PC-9 (cell line): Measurements from ENCODE around the gene HDAC8. TPM values are rescaled to one million over a fixed set of nuclear protein-coding genes. Genes with fewer than 3 reads are reported as not detected.
"Not testable (repeated sequence)": the region's sequence is repeated elsewhere in the genome, so short reads cannot be mapped to it uniquely, and the experiment has no call there.

Experiments used
- BruUV-seq: library from RNA; stranded (reverse); fragments of 400-500 nt; replicated peaks from 2 replicates; lab custom pipeline; 2021; lab: Mats Ljungman, UMichigan
- CTCF ChIA-PET: fragments of 300-600 bp; sonication (Branson Sonifier 250); formaldehyde crosslinking; loops from one replicate; lab custom pipeline; 2022; ENCODE audit warnings: antibody characterized with exemption; lab: Charles Lee
- POLR2A ChIA-PET: fragments of 300-600 bp; sonication (Branson Sonifier 250); formaldehyde crosslinking; loops from one replicate; lab custom pipeline; 2022; ENCODE audit warnings: antibody characterized with exemption; ENCODE audit not compliant: unreplicated experiment; lab: Charles Lee
- DNase-seq, 2 experiments: peaks; one replicate each; pipeline versions ENCODE4 v3.0.0 to v3.0.0-alpha.2; 2015 to 2022; ENCODE audit warnings: mixed read lengths in 1 of 2
- H2AFZ ChIP-seq: fragments of 200-600 bp; sonication (generic); 2 replicates; pipeline ENCODE4 v1.8.1; 2017; ENCODE audit warnings: antibody characterized with exemption
- H3F3A ChIP-seq: fragments of 200-600 bp; sonication (generic); 2 replicates; pipeline ENCODE4 v1.8.1; 2017; ENCODE audit warnings: antibody characterized with exemption, mild to moderate bottlenecking, low read depth; ENCODE audit not compliant: insufficient read depth
- H3K27ac ChIP-seq: fragments of 200-600 bp; sonication (generic); 2 replicates; pipeline ENCODE4 v1.6.1; 2016; ENCODE audit warnings: mixed run types
- H3K27me3 ChIP-seq: fragments of 200-600 bp; sonication (generic); 2 replicates; pipeline ENCODE4 v1.6.1; 2016; ENCODE audit warnings: low read depth, mixed run types; ENCODE audit not compliant: insufficient read depth
- H3K36me3 ChIP-seq: fragments of 200-600 bp; sonication (generic); 2 replicates; pipeline ENCODE4 v1.6.1; 2016; ENCODE audit warnings: low read depth, mixed run types
- H3K4me1 ChIP-seq: fragments of 200-600 bp; sonication (generic); replicated peaks from 2 replicates; pipeline ENCODE4 v1.6.1; 2016; ENCODE audit warnings: mixed run types; ENCODE audit not compliant: insufficient read depth
- H3K4me2 ChIP-seq: fragments of 200-600 bp; sonication (generic); 2 replicates; pipeline ENCODE4 v1.6.1; 2017; ENCODE audit warnings: mixed run types
- H3K4me3 ChIP-seq: fragments of 200-600 bp; sonication (generic); 2 replicates; pipeline ENCODE4 v1.6.1; 2016; ENCODE audit warnings: mixed run types
- H3K79me2 ChIP-seq: fragments of 200-600 bp; sonication (generic); 2 replicates; pipeline ENCODE4 v1.6.1; 2017; ENCODE audit warnings: low read depth, mixed run types
- H3K9me2 ChIP-seq: fragments of 200-600 bp; sonication (generic); 2 replicates; pipeline ENCODE4 v1.8.1; 2017; ENCODE audit warnings: mild to moderate bottlenecking; ENCODE audit not compliant: insufficient read depth
- H3K9me3 ChIP-seq: fragments of 200-600 bp; sonication (generic); 2 replicates; pipeline ENCODE4 v1.8.1; 2016; ENCODE audit warnings: low read depth; ENCODE audit not compliant: insufficient read depth
- H4K20me1 ChIP-seq: fragments of 200-600 bp; sonication (generic); 2 replicates; pipeline ENCODE4 v1.8.1; 2017; ENCODE audit not compliant: insufficient read depth
- CTCF ChIP-seq: fragments of 200-600 bp; sonication (generic); conservative IDR thresholded peaks from 2 replicates; pipeline ENCODE4 v1.6.1; 2017; ENCODE audit warnings: mixed run types, antibody characterized with exemption, mild to moderate bottlenecking, moderate library complexity
- EZH2 ChIP-seq: fragments of 200-600 bp; sonication (generic); IDR thresholded peaks from 2 replicates; pipeline ENCODE4 v1.8.0; 2017; ENCODE audit warnings: antibody characterized with exemption, low read depth
- intact Hi-C: fragments of 100-400 bp; cut with micrococcal nuclease; formaldehyde crosslinking; loops from one replicate; pipeline ENCODE4 v1.10.0; 2022; ENCODE audit not compliant: unreplicated experiment
- total RNA-seq: library from RNA; stranded (reverse); gene quantifications from 2 replicates; pipeline ENCODE4 v1.2.3, GENCODE V29; 2021

The HDAC8 gene
- total RNA-seq, 1 experiment from 2014 or later: 61.3 TPM

- H2AFZ ChIP-seq: no peak overlapping the region
- H3K4me3 ChIP-seq: no peak overlapping the region
- no peaks in the 10 kb centered on the region; the same call in 1 of the 2 replicates for H4K20me1 ChIP-seq
- no TSS peak for BruUV-seq
- no peak for DNase-seq
- no peaks in the 10 kb centered on the region for H3F3A ChIP-seq
- H3K9me2 ChIP-seq: no peaks in the 10 kb centered on the region
- H3K27ac ChIP-seq: no peak overlapping the region
- H3K9me3 ChIP-seq: no peaks in the 10 kb centered on the region
- no peaks in the 10 kb centered on the region for H3K27me3 ChIP-seq
- intact Hi-C loops: no loop called here
- no peaks in the 10 kb centered on the region for H3K79me2 ChIP-seq
- H3K36me3 ChIP-seq: no peaks in the 10 kb centered on the region
- ChIA-PET POLR2A (no interaction called here), CTCF (no interaction called here)
- H3K4me2 ChIP-seq: no peak overlapping the region
- no peaks in the 10 kb centered on the region for H3K4me1 ChIP-seq
- TF ChIP-seq CTCF: no peak
- no peak for TF ChIP-seq EZH2
These were observed 111.9 kb downstream of the HDAC8 start for GRCh38 chrX:72460715-72461114.

DNA sequence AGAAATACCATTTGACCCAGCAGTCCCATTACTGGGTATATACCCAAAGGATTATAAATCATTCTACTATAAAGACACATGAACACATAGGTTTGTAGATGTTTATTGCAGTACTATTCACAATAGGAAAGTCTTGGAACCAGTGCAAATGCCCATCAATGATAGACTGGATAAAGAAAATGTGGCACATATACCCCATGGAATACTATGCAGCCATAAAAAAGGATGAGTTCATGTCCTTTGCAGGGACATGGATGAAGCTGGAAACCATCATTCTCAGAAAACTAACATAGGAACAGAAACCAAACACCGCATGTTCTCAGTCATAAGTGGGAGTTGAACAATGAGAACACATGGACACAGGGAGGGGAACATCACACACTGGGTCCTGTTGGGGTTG is 123.6 kb downstream of the HDAC8 start:
- BruUV-seq, H2AFZ ChIP-seq, intact Hi-C loops, POLR2A ChIA-PET, H3K27ac ChIP-seq, H3K36me3 ChIP-seq, H4K20me1 ChIP-seq, H3K27me3 ChIP-seq, CTCF ChIA-PET, H3K4me1 ChIP-seq, H3K4me3 ChIP-seq, H3K9me3 ChIP-seq, H3K79me2 ChIP-seq, H3K4me2 ChIP-seq, DNase-seq, H3K9me2 ChIP-seq, H3F3A ChIP-seq: not testable (repeated sequence)

- BruUV-seq, POLR2A ChIA-PET, CTCF ChIA-PET: not testable (repeated sequence)
These were observed 131.9 kb downstream of the HDAC8 start for GRCh38 chrX:72440764-72441163.

DNA sequence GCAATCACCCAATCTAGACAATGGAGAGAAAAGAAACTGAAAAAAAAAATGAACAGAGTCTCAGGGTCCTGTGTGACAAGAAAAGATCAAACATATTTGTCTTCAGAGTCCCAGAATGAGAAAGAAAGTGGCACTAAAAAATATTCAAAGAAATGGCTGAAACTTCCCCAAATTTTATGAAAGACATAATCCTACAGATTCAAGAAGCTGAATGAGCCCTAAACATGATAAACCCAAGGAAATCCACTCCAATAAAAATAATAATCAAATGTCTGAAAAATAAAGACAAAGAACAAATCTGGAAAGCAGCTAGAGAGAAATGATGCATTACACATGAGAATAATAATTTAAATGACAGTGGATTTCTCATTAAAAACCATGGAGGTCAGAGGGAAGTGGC is 136.6 kb downstream of the HDAC8 start:
- Histone ChIP-seq H3K4me1 (no peaks in the 10 kb centered on the region), H3K79me2 (no peaks in the 10 kb centered on the region), H4K20me1 (no peaks in the 10 kb centered on the region), H3F3A (no peaks in the 10 kb centered on the region), H3K36me3 (no peaks in the 10 kb centered on the region), H3K4me2 (no peak overlapping the region), H3K27me3 (no peaks in the 10 kb centered on the region), H3K9me3 (no peaks in the 10 kb centered on the region), H2AFZ (no peak overlapping the region), H3K4me3 (no peak overlapping the region), H3K9me2 (no peaks in the 10 kb centered on the region), H3K27ac (no peak overlapping the region)
- ChIA-PET POLR2A (no interaction called here), CTCF (no interaction called here)
- TF ChIP-seq EZH2 (no peak), CTCF (no peak)
- DNase-seq: no peak
- intact Hi-C loops: no loop called here
- no TSS peak for BruUV-seq

More at GRCh38 chrX:72440764-72441163, 131.9 kb downstream of the HDAC8 start:
- H4K20me1 ChIP-seq, H3K79me2 ChIP-seq, H3K27me3 ChIP-seq, intact Hi-C loops, DNase-seq, H3F3A ChIP-seq, H3K36me3 ChIP-seq, H3K4me1 ChIP-seq, H3K9me2 ChIP-seq, H2AFZ ChIP-seq, H3K4me3 ChIP-seq, H3K27ac ChIP-seq, H3K4me2 ChIP-seq, H3K9me3 ChIP-seq: not testable (repeated sequence)
